Measurements from ENCODE around the gene GPATCH3.
A peak's percentile ranks its signal among the peaks of the same experiment; 100 is the strongest.
"Not testable (repeated sequence)": the region's sequence is repeated elsewhere in the genome, so short reads cannot be mapped to it uniquely, and the experiment has no call there.

Gene GPATCH3, protein sequence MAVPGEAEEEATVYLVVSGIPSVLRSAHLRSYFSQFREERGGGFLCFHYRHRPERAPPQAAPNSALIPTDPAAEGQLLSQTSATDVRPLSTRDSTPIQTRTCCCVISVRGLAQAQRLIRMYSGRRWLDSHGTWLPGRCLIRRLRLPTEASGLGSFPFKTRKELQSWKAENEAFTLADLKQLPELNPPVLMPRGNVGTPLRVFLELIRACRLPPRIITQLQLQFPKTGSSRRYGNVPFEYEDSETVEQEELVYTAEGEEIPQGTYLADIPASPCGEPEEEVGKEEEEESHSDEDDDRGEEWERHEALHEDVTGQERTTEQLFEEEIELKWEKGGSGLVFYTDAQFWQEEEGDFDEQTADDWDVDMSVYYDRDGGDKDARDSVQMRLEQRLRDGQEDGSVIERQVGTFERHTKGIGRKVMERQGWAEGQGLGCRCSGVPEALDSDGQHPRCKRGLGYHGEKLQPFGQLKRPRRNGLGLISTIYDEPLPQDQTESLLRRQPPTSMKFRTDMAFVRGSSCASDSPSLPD

DNA sequence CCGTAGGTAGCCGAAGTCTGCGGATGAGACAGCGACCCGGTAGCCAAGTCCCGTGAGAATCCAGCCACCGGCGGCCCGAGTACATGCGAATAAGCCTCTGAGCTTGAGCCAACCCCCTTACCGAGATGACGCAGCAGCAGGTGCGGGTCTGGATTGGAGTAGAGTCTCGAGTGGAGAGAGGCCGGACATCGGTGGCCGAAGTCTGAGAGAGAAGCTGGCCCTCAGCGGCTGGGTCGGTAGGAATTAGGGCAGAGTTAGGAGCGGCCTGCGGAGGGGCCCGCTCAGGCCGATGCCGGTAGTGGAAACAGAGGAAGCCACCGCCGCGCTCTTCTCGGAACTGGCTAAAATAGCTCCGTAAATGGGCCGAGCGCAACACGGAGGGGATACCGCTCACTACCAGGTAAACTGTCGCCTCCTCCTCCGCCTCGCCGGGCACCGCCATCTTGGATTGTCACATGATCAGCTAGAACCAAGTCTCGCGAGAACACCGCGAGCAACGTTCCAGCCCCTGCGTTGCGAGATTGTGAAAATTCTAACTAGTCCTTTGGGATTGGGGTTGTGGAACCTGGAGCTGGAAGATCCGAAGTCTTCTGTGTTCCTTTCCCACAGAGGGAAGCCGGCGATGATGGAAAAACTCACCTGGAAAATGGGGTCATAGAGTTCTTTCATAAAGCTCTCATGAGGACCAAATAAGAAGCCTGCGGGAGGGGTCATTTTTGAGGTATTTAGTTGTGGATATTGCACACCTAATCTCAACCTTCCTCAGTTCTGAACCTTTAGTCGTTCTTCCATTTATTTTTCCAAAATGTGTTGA lies at the start of gene GPATCH3:
GPATCH3 (minus strand) TSS at position 467 of the 814 bp plus-strand sequence; CDS start at position 442, 25 bp downstream.
- DNase-seq = peak; percentile 75

DNA sequence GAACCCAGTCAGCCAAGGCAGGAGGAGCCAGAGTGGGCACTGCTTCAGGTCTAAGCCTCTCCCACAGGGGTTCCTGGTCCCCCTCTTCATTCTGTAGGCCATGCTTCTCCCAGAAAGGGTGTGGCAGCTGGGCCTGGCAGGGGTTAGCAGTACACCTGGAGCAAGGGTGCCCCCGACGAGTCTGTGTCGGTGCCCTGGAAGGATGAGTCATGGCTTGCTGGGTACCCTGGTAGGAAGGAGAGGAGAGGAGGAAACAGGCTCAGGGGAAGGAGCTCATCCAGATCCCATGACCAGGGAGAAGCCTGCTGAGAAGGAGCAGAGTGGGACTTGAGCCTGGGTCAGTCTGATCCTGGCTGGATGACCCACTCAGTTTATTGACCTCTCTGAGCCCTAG lies 49.7 kb upstream of the GPATCH3 start:
- no peak for DNase-seq

DNA sequence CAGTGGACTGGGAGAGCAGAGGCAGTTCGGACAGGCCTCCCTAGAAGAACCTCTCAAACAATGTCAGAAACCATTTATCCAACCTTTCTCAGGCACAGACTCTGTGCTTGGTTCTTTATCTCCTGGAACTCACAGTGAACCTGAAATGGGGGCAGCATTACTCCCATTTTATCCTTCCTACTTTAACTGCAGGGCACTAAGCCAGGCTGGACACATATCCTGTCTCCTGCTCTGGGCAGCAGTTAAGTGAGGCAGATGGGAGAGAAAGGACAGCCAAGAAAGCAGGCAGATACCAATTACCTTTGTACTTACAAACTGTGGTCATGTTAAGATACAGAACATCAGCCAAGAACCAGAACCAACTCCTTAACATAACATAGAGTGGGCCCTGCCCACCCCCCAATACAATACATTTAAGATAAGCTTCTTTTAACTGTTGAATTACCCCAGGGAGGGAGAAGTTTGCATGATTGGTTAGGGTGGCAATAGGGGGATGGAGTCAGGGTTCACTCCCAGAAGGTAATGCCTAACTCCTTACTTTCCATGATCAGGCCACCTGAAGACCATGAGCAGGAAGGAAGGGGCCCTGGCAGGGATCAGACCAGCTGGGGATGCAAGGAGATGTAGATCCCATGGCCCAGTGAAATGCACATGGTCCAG lies 49.1 kb upstream of the GPATCH3 start:
- DNase-seq = no peak

DNA sequence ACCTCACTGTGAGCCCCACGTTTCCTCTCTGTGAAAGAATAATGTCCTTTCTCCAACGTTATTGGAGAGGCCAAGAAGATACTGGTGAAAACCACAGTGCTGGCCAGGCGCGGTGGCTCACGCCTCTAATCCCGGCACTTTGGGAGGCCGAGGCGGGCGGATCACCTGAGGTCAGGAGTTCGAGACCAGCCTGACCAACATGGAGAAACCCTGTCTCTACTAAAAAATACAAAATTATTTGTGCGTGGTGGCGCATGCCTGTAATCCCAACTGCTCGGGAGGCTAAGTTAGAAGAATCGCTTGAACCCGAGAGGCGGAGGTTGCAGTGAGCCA lies 48.4 kb upstream of the GPATCH3 start:
- DNase-seq = not testable (repeated sequence)

DNA sequence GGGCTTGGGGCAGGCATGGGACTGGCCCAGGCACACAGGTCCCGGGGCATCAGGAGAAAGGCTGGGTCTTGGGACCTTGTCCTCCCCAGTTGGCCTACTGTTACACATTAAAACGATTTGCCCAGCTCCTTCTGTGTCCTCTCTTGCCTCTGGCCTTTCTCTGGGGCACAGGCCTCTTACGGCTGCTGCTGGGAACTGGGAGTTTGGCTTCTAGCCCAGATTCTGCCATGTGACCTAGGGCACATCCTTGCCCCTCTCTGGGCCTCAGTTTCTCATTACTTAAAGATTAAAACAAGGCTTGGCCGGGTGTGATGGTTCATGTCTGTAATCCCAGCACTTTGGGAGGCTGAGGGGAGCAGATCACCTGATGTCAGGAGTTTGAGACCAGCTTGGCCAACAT lies 46.0 kb upstream of the GPATCH3 start:
- no peak for DNase-seq

DNA sequence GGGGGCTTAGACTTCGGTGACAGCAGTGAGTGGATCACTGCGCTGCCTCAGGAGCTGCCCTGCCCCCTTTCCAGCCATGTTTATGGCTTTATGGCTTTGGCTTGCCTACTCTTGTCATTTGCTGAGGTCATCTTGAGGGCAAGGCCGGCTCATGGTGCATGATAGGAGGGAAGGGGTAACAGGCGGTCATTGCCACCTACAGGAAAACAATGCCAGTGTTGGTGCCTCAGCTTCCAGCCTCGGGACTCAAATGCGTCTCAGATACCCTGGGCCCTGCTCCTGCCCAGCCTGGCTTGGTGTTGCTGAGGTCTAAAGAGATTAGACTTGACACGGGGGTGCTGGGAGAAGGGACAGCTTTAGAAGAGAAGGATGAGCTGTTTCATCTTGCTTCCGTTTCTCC lies 45.5 kb upstream of the GPATCH3 start:
- no peak for DNase-seq

DNA sequence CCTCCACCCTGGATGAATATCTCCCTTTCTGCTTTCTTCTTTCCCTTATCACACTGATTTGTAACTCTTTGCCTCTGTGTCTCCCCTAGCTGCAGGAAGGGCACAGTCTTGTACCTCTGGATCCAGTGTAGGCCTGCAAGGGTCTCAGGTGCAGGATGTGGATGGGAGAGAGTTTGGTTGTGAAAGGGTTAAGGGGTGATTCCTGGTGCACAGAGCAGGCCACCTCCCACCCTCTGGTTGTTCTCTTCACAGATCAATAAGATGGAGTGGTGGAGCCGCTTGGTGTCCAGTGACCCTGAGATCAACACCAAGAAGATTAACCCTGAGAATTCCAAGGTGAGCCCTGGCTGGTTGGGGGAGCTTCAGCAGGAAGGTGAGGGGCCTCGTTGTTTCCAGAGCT lies 44.9 kb upstream of the GPATCH3 start:
- no peak for DNase-seq

DNA sequence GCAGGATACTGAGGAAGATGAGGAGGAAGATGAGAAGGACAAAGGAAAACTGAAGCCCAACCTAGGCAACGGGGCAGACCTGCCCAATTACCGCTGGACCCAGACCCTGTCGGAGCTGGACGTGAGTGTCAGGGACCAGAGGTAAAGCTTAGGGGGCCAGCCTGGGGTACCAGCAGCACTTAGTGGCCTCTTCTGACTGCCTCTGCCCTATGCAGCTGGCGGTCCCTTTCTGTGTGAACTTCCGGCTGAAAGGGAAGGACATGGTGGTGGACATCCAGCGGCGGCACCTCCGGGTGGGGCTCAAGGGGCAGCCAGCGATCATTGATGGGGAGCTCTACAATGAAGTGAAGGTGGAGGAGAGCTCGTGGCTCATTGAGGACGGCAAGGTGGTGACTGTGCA lies 42.4 kb upstream of the GPATCH3 start:
- DNase-seq = no peak

DNA sequence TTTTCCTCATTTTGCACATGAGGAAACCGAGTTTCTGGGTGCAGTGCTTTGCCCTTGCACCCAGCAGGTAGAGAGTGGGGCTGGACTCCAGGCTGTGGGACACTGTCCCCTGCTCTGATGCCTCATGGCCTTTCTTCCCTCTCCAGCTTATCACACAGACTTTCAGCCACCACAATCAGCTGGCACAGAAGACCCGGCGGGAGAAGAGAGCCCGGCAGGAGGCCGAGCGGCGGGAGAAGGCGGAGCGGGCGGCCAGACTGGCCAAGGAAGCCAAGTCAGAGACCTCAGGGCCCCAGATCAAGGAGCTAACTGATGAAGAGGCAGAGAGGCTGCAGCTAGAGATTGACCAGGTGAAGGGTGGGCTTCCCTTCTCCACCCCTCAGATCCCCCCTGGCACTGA lies 41.0 kb upstream of the GPATCH3 start:
- no peak for DNase-seq

DNA sequence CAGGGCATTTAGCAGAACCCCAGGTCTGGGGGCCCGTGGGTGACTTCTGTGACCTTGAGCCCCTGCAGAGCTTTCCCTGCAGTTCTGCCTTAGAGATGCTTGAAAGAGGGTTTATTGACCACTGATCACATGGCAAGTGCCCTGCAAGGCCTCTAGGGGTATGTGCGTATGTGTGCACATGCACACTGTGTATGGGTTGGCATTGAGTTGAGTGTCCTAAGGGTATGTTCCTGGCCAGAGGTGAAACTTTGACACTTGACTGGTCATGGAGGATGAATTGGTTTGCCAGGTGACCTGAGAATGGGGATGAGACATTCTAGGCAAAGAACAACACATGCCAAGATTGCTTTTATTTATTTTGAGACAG lies 38.4 kb upstream of the GPATCH3 start:
- DNase-seq = no peak

DNA sequence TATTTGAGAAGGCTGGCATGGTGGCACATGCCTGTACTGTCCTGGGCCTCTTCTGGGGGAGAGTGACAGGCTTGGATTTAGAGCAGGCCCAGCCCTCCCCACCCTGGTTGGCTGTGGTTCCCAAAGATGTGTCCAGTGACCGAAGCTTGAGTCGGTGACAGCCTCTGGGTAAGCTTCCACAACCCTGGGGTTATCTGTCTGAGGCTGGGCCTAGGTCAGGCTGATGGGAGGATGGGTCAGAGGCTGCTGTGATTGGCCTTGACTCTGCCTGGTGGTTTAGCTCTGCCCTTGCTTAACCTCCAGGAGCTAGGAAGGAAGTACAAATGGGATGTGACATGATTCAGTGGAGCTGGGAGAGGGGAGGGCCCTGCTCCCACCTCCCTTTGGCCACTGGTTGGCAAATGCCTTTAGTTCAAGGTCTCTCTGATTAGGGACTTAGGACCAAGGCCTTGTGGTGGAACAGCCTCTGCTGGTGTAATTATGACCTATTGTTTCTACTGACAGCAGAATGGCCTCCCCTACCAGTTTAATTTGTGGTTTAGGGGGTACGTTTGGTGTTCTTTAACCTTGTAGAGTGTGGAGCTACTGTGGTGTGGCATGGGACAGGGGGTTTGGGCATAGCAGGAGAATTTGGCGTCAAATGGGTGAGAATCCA lies 37.9 kb upstream of the GPATCH3 start:
- DNase-seq = no peak

DNA sequence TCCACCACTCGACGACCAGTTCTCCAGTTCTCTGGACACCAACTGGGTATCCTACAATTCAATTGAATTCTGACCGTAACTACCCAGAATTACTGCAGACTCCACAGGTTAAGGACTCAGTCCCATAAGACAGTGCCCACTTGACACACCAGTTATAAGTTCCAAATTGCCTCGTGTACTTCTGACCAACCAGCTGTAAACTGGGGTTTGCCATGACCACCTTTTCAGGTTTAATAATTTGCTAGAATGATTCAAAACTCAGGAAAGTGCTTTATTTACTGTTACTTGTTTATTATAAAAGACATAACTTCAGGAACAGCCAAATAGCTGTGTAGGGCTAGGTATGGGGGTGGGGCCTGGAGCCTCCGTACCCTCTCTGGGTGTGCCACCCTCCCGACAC lies 36.6 kb upstream of the GPATCH3 start:
- no peak for DNase-seq

DNA sequence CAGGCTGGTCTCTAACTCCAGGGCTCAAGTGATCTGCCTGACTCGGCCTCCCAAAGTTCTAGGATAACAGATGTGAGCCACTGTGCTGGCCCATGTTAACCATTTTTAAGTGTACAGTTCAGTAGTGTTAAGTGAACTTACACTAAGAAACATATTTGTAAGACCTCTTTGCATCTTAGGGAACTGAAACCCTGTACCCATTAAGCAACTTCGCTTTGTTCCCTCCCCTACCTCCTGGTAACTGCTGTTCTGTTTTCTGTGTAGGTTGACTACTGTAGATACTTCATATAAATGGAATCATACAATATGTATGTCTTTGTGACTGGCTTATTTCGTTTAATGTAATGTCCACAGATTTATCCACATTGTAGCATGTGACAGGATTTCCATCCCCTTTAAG lies 32.3 kb upstream of the GPATCH3 start:
- no peak for DNase-seq

DNA sequence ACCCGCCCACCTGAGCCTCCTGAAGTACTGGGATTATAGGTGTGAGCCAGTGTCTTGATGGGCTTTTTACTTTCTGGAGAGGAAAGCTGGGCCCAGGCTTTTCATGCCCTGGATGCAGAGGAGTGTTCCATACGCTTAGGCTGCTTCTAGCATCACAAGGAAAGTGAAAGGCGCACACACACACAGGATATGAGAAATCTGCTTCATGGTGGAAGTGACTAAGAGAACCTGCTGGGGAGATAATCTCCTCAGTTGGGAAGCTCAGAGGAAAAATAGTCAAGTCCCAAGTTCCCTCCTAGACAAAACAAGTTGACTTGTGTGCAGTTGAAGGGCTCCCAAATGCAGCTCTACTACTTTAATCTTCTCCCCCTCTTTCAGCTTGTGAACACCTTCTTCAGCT lies 23.4 kb upstream of the GPATCH3 start:
- no peak for DNase-seq

DNA sequence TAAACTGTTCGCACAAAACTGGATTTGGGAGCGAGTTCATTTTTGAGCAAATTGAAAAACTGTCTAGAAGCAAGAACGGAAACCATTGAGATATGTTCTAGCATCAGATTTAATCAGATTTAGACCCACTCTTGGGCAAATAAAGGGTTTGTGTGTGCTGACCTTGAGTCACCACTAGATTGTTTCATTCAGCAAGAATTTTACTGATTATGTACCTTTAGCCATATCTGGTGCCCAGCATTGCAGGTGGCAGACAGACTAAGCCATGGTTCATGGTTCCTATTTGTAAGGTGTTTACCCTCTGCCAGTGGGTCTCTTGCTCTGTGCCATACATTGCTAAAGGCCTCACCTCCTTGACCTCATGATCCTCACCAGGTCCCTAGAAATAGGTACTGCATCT lies 22.6 kb upstream of the GPATCH3 start:
- no peak for DNase-seq

DNA sequence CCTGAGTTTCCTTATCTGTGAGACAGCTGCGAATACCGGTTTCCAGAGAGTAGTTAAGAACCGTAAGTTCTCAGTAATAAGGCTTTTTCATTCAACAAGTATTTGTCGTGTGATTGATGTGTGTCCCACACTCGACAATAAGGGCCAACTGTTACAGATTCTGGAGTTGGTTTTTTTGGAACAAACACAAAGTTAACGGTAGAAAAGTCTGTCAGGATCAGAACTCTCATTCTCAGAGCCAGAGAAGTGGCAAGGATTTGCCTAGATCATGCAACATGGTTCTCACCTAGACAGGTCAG lies 22.1 kb upstream of the GPATCH3 start:
- DNase-seq = no peak

DNA sequence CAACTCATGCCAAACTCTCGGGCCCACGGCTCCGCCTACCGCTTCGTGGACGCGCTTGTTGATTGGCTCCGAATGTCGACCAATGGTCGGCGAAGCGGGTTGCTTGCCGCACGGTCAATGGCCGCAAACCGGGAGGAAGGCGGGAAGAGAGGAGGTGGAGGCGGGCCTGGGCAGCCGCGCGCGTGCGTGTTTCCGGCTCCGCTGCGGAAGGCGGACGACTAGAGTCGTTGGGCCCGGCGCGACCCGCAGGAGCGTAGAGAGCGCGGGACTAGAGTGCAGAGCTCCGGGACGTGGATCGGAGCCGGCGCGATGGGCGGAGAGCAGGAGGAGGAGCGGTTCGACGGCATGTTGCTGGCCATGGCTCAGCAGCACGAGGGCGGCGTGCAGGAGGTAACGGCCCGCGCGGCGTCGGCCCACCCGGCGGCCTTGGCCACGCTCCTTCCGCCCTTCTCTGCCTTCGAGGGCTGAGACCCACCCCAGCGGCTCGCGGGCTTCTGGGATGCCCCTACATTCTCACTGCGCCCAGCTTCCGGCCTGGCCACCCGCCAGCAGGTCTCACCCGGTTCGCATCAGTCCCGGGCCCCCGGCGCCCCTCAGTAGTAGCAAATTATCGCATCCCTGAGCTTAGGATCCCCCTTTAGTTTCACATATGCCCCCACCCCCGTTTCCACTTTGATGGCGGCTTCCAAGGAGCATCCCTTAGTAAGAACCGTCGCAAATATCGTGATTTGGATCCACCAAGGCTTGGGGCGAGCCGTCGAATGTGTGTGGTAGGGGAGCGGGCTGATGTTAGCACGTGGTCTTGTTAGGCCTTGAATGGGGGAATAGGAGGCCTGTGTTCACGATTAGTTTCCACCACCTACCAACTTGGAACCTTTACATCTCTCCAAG lies 21.5 kb upstream of the GPATCH3 start, which contains the start of gene NUDC:
NUDC (plus strand) TSS at position 204 of the 891 bp plus-strand sequence; CDS start at position 310, 106 bp downstream.
- DNase-seq = peak; percentile 77

DNA sequence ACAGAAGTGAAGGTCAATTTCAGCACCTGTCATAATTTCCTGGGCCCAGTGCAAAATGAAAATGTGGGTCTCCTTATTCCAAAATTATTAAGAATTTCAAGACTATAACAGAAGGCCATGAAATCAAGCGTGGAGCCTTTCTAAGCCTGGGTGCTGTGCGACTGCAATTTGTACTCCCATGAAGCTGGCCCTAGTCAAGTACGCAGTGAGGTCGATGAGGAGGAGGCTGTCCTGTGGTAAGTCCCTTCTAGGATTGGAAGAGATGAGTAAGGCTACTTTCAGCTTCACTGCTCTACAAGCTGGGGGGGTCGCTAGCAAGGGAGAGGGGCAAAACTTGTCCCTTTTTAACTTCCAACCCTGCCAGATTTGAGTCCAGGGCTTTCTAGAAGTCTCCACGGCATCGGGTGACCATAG lies 20.9 kb upstream of the GPATCH3 start:
- DNase-seq = no peak

DNA sequence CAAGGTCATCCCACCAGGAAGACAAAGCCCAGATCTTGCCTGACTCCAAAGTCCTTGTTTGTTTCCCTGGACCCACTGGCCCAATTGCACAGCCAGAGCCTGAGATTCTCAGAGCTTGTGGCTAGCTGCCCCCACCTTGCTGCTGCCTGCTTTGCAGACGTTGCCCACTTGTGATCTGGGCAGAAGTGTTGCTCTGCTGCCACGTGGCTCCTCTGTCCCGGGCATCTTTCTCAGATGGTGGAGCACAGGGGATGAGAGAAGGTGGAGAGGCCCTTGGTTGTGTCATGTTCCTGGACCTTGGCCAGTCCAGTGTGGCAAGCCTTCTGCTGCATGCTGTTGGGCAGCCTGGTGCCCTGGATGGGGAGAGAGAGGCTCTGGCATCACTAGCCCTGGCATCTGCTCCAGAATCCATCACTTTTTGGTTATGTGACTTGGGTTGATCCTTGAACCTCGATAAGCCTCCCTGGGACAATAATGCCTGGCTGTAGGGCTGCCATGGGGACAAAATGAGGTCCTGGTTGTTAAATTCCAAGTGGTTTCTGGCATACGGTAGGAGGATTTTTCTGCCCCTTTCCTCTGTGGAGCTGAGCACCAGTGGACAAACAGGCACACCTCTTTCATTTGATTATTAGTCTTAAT lies 15.1 kb upstream of the GPATCH3 start:
- DNase-seq = no peak

DNA sequence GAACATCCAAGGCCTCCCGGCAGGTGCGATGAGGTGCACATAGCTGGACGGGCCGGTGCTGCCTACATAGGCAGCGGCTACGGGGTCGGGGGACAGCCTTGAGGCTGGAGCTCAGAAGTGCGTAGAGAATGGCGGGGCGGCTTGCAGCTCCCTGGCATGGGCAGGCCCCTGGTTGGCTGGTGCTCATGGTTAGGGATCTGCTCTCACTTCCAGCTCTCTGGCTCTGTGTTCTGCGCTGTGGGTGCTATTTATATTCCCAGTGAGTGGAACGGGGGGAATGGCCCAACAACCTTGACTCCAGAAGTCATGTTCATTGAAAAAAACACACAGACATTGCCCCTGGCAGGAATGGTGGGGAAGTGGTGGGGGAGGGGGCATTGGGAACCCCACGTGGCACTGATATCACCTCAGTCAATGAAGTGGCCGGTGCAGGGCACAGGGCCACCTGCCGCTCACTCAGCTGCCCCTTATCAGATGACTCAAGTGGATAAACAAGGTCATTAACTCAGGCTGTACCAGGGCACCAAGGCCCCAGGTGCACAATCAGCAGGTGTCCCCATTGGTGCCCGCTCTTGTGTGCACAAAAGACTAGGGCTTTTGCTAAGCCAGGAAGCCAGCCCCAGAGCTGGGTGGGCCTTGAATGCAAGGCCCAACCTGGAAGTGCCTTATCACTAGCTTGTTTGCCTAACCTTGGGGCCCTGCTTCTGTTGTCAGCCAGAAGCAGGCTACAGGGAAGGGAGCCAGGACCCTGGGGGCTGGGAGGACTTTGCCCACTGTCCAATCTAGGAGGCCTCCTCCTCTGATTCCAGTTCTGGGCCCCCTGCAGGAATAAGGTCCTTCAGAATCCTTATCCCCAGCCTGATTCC lies 13.7 kb upstream of the GPATCH3 start, which contains the start of gene NR0B2:
NR0B2 (minus strand) TSS at position 222 of the 866 bp plus-strand sequence; CDS start at position 187, 35 bp downstream.
- peak; percentile 69 for DNase-seq

Data from NCI-H748 treated with DMSO at 0.1 percent for 48 hours (cell line).